GM12878 (cell line): ENCODE results near the gene SNX33. TPM values are rescaled to one million over a fixed set of nuclear protein-coding genes. Genes with fewer than 3 reads are reported as not detected.
"Not testable (repeated sequence)": the region's sequence is repeated elsewhere in the genome, so short reads cannot be mapped to it uniquely, and the experiment has no call there.

Experiments used
- ATAC-seq: fragments of 200-7000 bp; cut with Tn5 transposase; 3 replicates; pipeline ENCODE4 v1.9.1; 2020; ENCODE audit warnings: mild to moderate bottlenecking, moderate library complexity
- BruUV-seq: library from RNA; stranded (reverse); fragments of 400-500 nt; replicated peaks from 2 replicates; lab custom pipeline; 2021; lab: Mats Ljungman, UMichigan
- CTCF ChIA-PET: fragments of 300-600 bp; sonication (Branson Sonifier 250); formaldehyde crosslinking; extraction: SDS; loops from one replicate; lab custom pipeline; 2021; ENCODE audit warnings: inconsistent platforms; lab: Yijun Ruan, JAX
- POLR2A ChIA-PET: fragments of 350-600 bp; formaldehyde crosslinking; extraction: SDS; loops from one replicate; lab custom pipeline; 2021; ENCODE audit warnings: inconsistent platforms; lab: Charles Lee
- RAD21 ChIA-PET: fragments of 300-600 bp; sonication (Branson Sonifier 250); formaldehyde crosslinking; loops from one replicate; lab custom pipeline; 2023; ENCODE audit warnings: antibody characterized with exemption; ENCODE audit not compliant: unreplicated experiment; lab: Charles Lee
- SMC1A ChIA-PET: fragments of 300-600 bp; sonication (Branson Sonifier 250); formaldehyde crosslinking; loops from one replicate; lab custom pipeline; 2023; ENCODE audit not compliant: unreplicated experiment, uncharacterized antibody; lab: Charles Lee
- DNase-seq: peaks from one replicate; pipeline ENCODE4 v3.0.0-alpha.2; 2011; ENCODE audit warnings: low read depth, low spot score
- FAIRE-seq: peaks from 3 replicates; lab custom pipeline; 2011; peaks lifted over from hg19 to GRCh38; lab: Jason Lieb, UNC
- H2AFZ ChIP-seq: 2 replicates; pipeline ENCODE4 v1.6.0; 2011; ENCODE audit warnings: low read depth, low read length, control low read depth; ENCODE audit not compliant: control insufficient read depth
- H3K27ac ChIP-seq: 2 replicates; pipeline ENCODE4 v1.5.1; 2011; ENCODE audit warnings: control low read depth; ENCODE audit not compliant: control insufficient read depth, insufficient read depth
- H3K27me3 ChIP-seq, 2 experiments: replicated peaks in 1 of 2; 2 replicates each; pipeline versions ENCODE4 v1.6.0 to v1.6.1; 2011; ENCODE audit warnings: low read length in 1 of 2; ENCODE audit not compliant: control insufficient read depth in 2 of 2, insufficient read depth in 2 of 2
- H3K36me3 ChIP-seq, 2 experiments: 2 replicates each; pipeline ENCODE4 v1.5.1; 2011; ENCODE audit warnings: low read length in 1 of 2; ENCODE audit not compliant: control insufficient read depth in 2 of 2, insufficient read depth in 2 of 2
- H3K4me1 ChIP-seq: 2 replicates; pipeline ENCODE4 v1.6.1; 2011; ENCODE audit warnings: mild to moderate bottlenecking, low read length, moderate library complexity, mixed read lengths; ENCODE audit not compliant: control insufficient read depth, insufficient read depth
- H3K4me2 ChIP-seq: 2 replicates; pipeline ENCODE4 v1.6.0; 2011; ENCODE audit warnings: control low read depth; ENCODE audit not compliant: control insufficient read depth, insufficient read depth
- H3K4me3 ChIP-seq: fragments of 200-600 bp; sonication (generic); 2 replicates; pipeline ENCODE4 v1.5.1; 2016
- H3K79me2 ChIP-seq: 2 replicates; pipeline ENCODE4 v1.6.0; 2011; ENCODE audit warnings: low read length; ENCODE audit not compliant: control insufficient read depth, insufficient read depth
- H3K9ac ChIP-seq: 2 replicates; pipeline ENCODE4 v1.8.0; 2011; ENCODE audit warnings: low read length, control low read depth, mixed read lengths; ENCODE audit not compliant: control insufficient read depth, insufficient read depth
- H3K9me3 ChIP-seq: replicated peaks from 3 replicates; pipeline ENCODE4 v1.5.1; 2011; ENCODE audit warnings: mild to moderate bottlenecking, low read length; ENCODE audit not compliant: control insufficient read depth, insufficient read depth
- H4K20me1 ChIP-seq: 2 replicates; pipeline ENCODE4 v1.6.0; 2011; ENCODE audit not compliant: control insufficient read depth, insufficient read depth
- EZH2 ChIP-seq: IDR thresholded peaks from 2 replicates; pipeline ENCODE4 v1.6.1; 2012; ENCODE audit warnings: low read depth, mild to moderate bottlenecking, control low read depth, inconsistent platforms, low read length, borderline replicate concordance; ENCODE audit not compliant: control insufficient read depth
- GATAD2B ChIP-seq: fragments of 450-650 bp; conservative IDR thresholded peaks from 2 replicates; pipeline ENCODE4 v1.6.1; 2017; ENCODE audit warnings: low read depth, mild to moderate bottlenecking, moderate library complexity
- MYC ChIP-seq: IDR thresholded peaks from 2 replicates; pipeline ENCODE4 v1.6.1; 2011; ENCODE audit warnings: mild to moderate bottlenecking, low read length, moderate library complexity, inconsistent platforms; ENCODE audit not compliant: insufficient read depth, insufficient replicate concordance, insufficient read length, severe bottlenecking
- ZZZ3 ChIP-seq: IDR thresholded peaks from 2 replicates; pipeline ENCODE4 v1.6.1; 2011; ENCODE audit warnings: low read depth; ENCODE audit not compliant: control insufficient read depth, insufficient read length
- WGBS: methylation state at CpG from one replicate; pipeline ENCODE4 v1.1.6; 2016; ENCODE audit warnings: low lambda C conversion rate; ENCODE audit not compliant: insufficient replicate concordance, insufficient coverage; ENCODE audit errors: missing lambda C conversion rate; 5-methylcytosine and 5-hydroxymethylcytosine counted together
- in situ Hi-C: fragments of 300-500 bp; cut with MboI; formaldehyde crosslinking; loops from 9 replicates; pipeline ENCODE4 v1.14.3; 2018; ENCODE audit warnings: mixed read lengths
- intact Hi-C: fragments of 100-400 bp; cut with micrococcal nuclease; formaldehyde crosslinking; loops from one replicate; pipeline ENCODE4 v1.14.2; 2022; ENCODE audit not compliant: unreplicated experiment
- polyA plus RNA-seq, 11 experiments: library from polyadenylated mRNA; depleted of rRNA in 4 of 11; unstranded in 6 of 11; stranded (reverse) in 5 of 11; fragments of >200 nt; fragmentation: Nextera tagmentation in 4 of 11; fragmentation: Illumina TruSeq in 1 of 11; extraction: Ambion mirVana in 4 of 11; extraction: Trizol in 1 of 11; gene quantifications; 1 replicate in 1 of 11; 2 replicates in 10 of 11; pipeline versions ENCODE4 v1.2.1 to v1.2.3, GENCODE V29; 2011 to 2016; ENCODE audit warnings: inconsistent platforms in 2 of 11, missing spikeins in 2 of 11, low read depth in 1 of 11
- total RNA-seq, 4 experiments: library from RNA; depleted of rRNA in 3 of 4; stranded (reverse); fragments of >200 nt in 3 of 4; fragmentation: Illumina TruSeq in 1 of 4; extraction: Trizol in 1 of 4; gene quantifications; 2 replicates each; pipeline versions ENCODE4 v1.2.1 to v1.2.3, GENCODE V29; 2013 to 2021
- TF ChIP-seq, protein P1 (sequence below): fragments of 450-650 bp; IDR thresholded peaks from 2 replicates; pipeline ENCODE4 v1.6.1; 2018; ENCODE audit warnings: borderline replicate concordance, mild to moderate bottlenecking; ENCODE audit not compliant: partially characterized antibody
- TF ChIP-seq, protein P2 (sequence below): IDR thresholded peaks from 2 replicates; pipeline ENCODE4 v1.6.1; 2011; ENCODE audit warnings: low read depth, mild to moderate bottlenecking, low read length, moderate library complexity, borderline replicate concordance; ENCODE audit errors: extremely low read depth

The SNX33 gene
- total and polyA plus RNA-seq, 10 of the 15 experiments (the other 5 are each of a cell fraction or from before 2014, with no cell fraction given), result 0.13 to 1.9 (median 0.55) TPM

DNA sequence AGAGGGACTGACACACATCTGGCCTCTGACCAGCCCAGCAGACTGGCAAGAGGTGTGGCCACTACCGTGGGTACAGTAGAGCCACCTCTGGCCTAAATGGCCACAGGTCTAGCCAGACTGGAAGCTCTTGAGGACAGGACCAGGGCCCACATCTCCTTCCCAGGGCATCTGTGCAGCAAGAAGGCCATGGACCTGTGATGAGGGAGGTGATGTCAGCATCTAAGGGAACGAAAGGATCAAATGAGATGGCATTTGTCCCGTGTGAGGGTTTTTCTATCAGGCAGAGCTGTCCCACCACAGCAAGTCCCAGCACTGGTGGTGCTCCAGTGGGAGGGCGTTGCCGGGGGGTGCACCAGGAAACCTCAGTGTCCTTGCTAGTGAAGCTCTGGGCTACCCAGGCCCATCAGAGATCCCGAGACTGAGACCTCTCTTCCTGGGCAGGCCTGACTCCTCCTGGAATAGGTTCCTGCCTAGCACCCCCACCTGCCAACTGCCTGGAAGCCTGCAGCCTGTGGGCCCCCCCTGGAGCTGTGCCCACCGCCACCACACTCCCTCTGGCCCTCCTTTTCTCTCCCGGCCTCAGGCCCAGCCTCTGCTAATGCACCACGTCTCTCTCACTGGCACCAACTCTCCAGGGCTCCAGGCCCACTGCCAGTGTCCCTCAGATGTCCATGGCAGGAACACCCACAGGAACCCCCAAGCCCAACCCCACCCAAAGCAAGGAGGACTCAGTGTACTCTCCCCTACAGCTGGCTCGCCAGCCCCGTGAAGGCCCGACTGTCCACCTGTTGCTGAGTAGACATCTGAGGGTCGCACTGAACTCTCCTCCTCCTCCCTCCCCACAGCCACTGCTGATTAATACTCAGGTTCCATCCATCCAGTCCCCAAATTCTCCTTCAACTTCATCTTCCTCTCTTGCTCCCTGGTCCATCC is 53.6 kb downstream of the SNX33 start:
- H3K9ac ChIP-seq, ATAC-seq, H3K79me2 ChIP-seq, H3K27me3 ChIP-seq, SMC1A ChIA-PET, H2AFZ ChIP-seq, DNase-seq, H3K27ac ChIP-seq, H3K36me3 ChIP-seq, H3K4me2 ChIP-seq, H3K4me3 ChIP-seq, POLR2A ChIA-PET, H3K9me3 ChIP-seq, intact Hi-C loops, H4K20me1 ChIP-seq, BruUV-seq, in situ Hi-C loops: not testable (repeated sequence)
- ChIA-PET CTCF (interaction anchor here (0.8 kb wide), 1 partner anchor 20 kb away, joined by 4 read pairs; no protein-coding TSS in a partner anchor), RAD21 (interaction anchor here (1.4 kb wide), 1 partner anchor 23 kb away, joined by 3 read pairs; a partner anchor contains a TSS)
- WGBS, result 67% methylated on average over 9 of the region's 13 CpGs
- peaks cover 16% of the 10 kb centered on the region for H3K4me1 ChIP-seq
- FAIRE-seq, result peak; percentile 23

GRCh38 chr15:75702436-75702835 is 54.7 kb downstream of the SNX33 start:
- Histone ChIP-seq H3K4me2 (no peak overlapping the region), H4K20me1 (no peaks in the 10 kb centered on the region), H3K9me3 (no peaks in the 10 kb centered on the region), H3K27ac (no peak overlapping the region), H3K4me1 (peaks cover 12% of the 10 kb centered on the region), H3K27me3 (no peaks in the 10 kb centered on the region), H2AFZ (no peak overlapping the region), H3K4me3 (no peak overlapping the region), H3K79me2 (no peaks in the 10 kb centered on the region), H3K9ac (no peak overlapping the region), H3K36me3 (no peaks in the 10 kb centered on the region)
- BruUV-seq, result no TSS peak
- SMC1A ChIA-PET, result no interaction called here
- POLR2A ChIA-PET, result no interaction called here
- in situ Hi-C loops (no loop called here), intact Hi-C loops (no loop called here)
- CTCF ChIA-PET, result no interaction called here
- RAD21 ChIA-PET, result no interaction called here
- no peak for TF ChIP-seq GATAD2B
- TF ChIP-seq EZH2, result no peak
- TF ChIP-seq MYC, result no peak
- TF ChIP-seq, protein P1, sequence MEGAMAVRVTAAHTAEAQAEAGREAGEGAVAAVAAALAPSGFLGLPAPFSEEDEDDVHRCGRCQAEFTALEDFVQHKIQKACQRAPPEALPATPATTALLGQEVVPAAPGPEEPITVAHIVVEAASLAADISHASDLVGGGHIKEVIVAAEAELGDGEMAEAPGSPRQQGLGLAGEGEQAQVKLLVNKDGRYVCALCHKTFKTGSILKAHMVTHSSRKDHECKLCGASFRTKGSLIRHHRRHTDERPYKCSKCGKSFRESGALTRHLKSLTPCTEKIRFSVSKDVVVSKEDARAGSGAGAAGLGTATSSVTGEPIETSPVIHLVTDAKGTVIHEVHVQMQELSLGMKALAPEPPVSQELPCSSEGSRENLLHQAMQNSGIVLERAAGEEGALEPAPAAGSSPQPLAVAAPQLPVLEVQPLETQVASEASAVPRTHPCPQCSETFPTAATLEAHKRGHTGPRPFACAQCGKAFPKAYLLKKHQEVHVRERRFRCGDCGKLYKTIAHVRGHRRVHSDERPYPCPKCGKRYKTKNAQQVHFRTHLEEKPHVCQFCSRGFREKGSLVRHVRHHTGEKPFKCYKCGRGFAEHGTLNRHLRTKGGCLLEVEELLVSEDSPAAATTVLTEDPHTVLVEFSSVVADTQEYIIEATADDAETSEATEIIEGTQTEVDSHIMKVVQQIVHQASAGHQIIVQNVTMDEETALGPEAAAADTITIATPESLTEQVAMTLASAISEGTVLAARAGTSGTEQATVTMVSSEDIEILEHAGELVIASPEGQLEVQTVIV, result no peak
- TF ChIP-seq, protein P2, sequence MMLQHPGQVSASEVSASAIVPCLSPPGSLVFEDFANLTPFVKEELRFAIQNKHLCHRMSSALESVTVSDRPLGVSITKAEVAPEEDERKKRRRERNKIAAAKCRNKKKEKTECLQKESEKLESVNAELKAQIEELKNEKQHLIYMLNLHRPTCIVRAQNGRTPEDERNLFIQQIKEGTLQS, result no peak
- TF ChIP-seq ZZZ3, result no peak
- no peak for ATAC-seq
- WGBS, result 21% methylated on average over 5 of the region's 6 CpGs
- no peak for DNase-seq
- no peak for FAIRE-seq
